ENCODE results near the gene XXYLT1. TPM values are rescaled to one million over a fixed set of nuclear protein-coding genes. Genes with fewer than 3 reads are reported as not detected.

The XXYLT1 gene
- total and polyA plus RNA-seq, 2 of the 8 experiments (the other 6 are each of a cell fraction or from before 2014, with no cell fraction given): 18.9 to 23.8 TPM

GRCh38 chr3:195191580-195191979 lies 79.4 kb downstream of the XXYLT1 start:
- peaks cover 0 to 74% of the 10 kb centered on the region in 2 experiments; a peak in 2 of 4 replicates for H3K79me2 ChIP-seq (ENCODE audit: control insufficient read depth in 1 of 2, insufficient read depth in 2 of 2, low read length in 2 of 2)
- no peak overlapping the region for H2BK5ac ChIP-seq (ENCODE audit: low read depth, low read length)
- FAIRE-seq: no peak
- no peak overlapping the region for H3K4me2 ChIP-seq (ENCODE audit: insufficient read depth in 1 of 2, low read depth in 2 of 2, low read length in 2 of 2)
- H2AK5ac ChIP-seq (ENCODE audit: low read depth, low read length): no peak overlapping the region
- 94% methylated on average over 1 of the region's 1 CpG; no CpG with 5 or more reads in 1 of the 2 experiments for WGBS, 2 experiments (ENCODE audit: extremely low coverage in 1 of 2, insufficient coverage in 1 of 2, insufficient read length in 1 of 2, insufficient replicate concordance in 2 of 2, low coverage in 1 of 2, low lambda C conversion rate in 2 of 2, missing lambda C conversion rate in 1 of 2)
- no peak overlapping the region for H2BK15ac ChIP-seq (ENCODE audit: low read length)
- H3K9me3 ChIP-seq (ENCODE audit: insufficient read depth in 2 of 2, low read depth in 1 of 2, low read length in 1 of 2): peaks cover 0 to 10% of the 10 kb centered on the region in 2 experiments; a peak in 2 of 4 replicates
- no peak overlapping the region for H4K5ac ChIP-seq (ENCODE audit: insufficient read length, low read depth, low read length)
- H2BK20ac ChIP-seq (ENCODE audit: low read length): no peak overlapping the region
- H3K4ac ChIP-seq (replicated peaks; ENCODE audit: insufficient read length, low read depth, low read length): no peak overlapping the region
- H3K9ac ChIP-seq (replicated peaks in 1 of 4; ENCODE audit: extremely low read depth in 1 of 4, low read depth in 3 of 4, low read length in 3 of 4): no peak overlapping the region
- H3K4me1 ChIP-seq (replicated peaks in 1 of 4; ENCODE audit: control insufficient read depth in 3 of 4, insufficient read depth in 4 of 4, low read length in 3 of 4): peaks cover 14 to 25% (median 17%) of the 10 kb centered on the region in 4 experiments
- ChIA-PET POLR2A (ENCODE audit: partially characterized antibody) (no interaction called here), CTCF (ENCODE audit: partially characterized antibody) (no interaction called here)
- no peaks in the 10 kb centered on the region for H3K36me3 ChIP-seq (ENCODE audit: control insufficient read depth in 2 of 4, insufficient read depth in 4 of 4, low read length in 3 of 4)
- H3K27ac ChIP-seq (ENCODE audit: low read depth, low read length): no peak overlapping the region
- H3K79me1 ChIP-seq (ENCODE audit: low read depth, low read length): no peaks in the 10 kb centered on the region; the same call in 1 of the 2 replicates
- H3K18ac ChIP-seq (ENCODE audit: extremely low read depth, low read length): no peak overlapping the region
- no peak overlapping the region for H3K56ac ChIP-seq (replicated peaks; ENCODE audit: insufficient read length, low read depth, low read length)
- no peak overlapping the region for H2BK12ac ChIP-seq (ENCODE audit: low read depth, low read length)
- no peak for DNase-seq (ENCODE audit: low read depth in 1 of 2, low spot score in 2 of 2)
- no peak overlapping the region for H4K91ac ChIP-seq (replicated peaks; ENCODE audit: insufficient read length, low read length)
- no peak overlapping the region for H2BK120ac ChIP-seq (replicated peaks; ENCODE audit: low read depth, low read length)
- TF ChIP-seq CHD2 (IDR thresholded peaks at IDR 0.05; ENCODE audit: low read length) (no peak), SP1 (IDR thresholded peaks at IDR 0.05; ENCODE audit: low read depth, low read length) (no peak), JUN (IDR thresholded peaks at IDR 0.05; ENCODE audit: low read depth, low read length) (no peak), KDM5A (IDR thresholded peaks at IDR 0.05; ENCODE audit: low read length) (no peak), CEBPB (IDR thresholded peaks at IDR 0.05; ENCODE audit: low read depth, low read length) (no peak), EGR1 (IDR thresholded peaks at IDR 0.05; ENCODE audit: borderline replicate concordance, low read depth, low read length) (no peak), PHF8 (conservative IDR thresholded peaks at IDR 0.05; ENCODE audit: low read depth, low read length) (no peak)
- no peaks in the 10 kb centered on the region for H3K23me2 ChIP-seq (ENCODE audit: low read depth, low read length)
- no peak overlapping the region for H3K23ac ChIP-seq (ENCODE audit: insufficient read length)
- H4K8ac ChIP-seq (ENCODE audit: extremely low read depth, insufficient read depth, low read length): no peak overlapping the region
- no peak overlapping the region for H3K4me3 ChIP-seq (ENCODE audit: extremely low read depth in 1 of 4, insufficient read depth in 2 of 4, low read depth in 3 of 4, low read length in 4 of 4)
- no peak overlapping the region for H2AFZ ChIP-seq (ENCODE audit: low read length)
- peaks cover 2 to 3% of the 10 kb centered on the region in 2 experiments for H4K20me1 ChIP-seq (replicated peaks in 1 of 2; ENCODE audit: control insufficient read depth in 1 of 2, insufficient read depth in 2 of 2, low read length in 2 of 2)
- H3K27me3 ChIP-seq (replicated peaks in 1 of 4; ENCODE audit: control insufficient read depth in 3 of 4, extremely low read depth in 1 of 4, insufficient read depth in 3 of 4, low read length in 3 of 4): no peaks in the 10 kb centered on the region
- H3K14ac ChIP-seq (ENCODE audit: insufficient read length): no peak overlapping the region
